HT1080 (cell line): ENCODE measurements around the gene TEX9. TPM values are rescaled to one million over a fixed set of nuclear protein-coding genes. Genes with fewer than 3 reads are reported as not detected.

ENCODE experiments used
- DNase-seq: peaks from one replicate; pipeline ENCODE4 v3.0.0-alpha.2; 2015; ENCODE audit warnings: low read depth
- total RNA-seq: library from RNA; depleted of rRNA; stranded (reverse); fragments of >200 nt; shearing (Covaris generic); gene quantifications from 2 replicates; pipeline ENCODE4 v1.2.3, GENCODE V29; 2014; rRNA removed

TEX9 gene
- total RNA-seq, 1 experiment from 2014 or later = 1.2 TPM

DNA sequence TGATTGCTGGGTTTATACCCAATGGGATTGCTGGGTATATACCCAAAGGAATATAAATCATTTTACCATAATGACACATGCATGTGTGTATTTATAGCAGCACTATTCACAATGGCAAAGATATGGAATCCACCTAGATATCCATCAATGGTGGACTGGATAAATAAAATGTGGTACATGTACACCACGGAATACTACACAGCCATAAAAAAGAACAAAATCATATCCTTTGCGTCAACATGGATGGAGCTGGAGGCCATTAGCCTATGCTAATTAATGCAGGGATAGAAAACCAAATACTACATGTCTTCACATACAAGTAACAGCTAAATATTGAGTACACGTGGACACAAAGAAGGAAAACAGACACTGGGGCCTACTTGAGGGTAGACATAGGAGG, 77.1 kb downstream of the TEX9 start:
- DNase-seq = no peak

- DNase-seq = no peak
Measured at GRCh38 chr15:56445746-56446145, 80.5 kb downstream of the TEX9 start.

- no peak for DNase-seq
Measured at GRCh38 chr15:56454836-56455235, 89.6 kb downstream of the TEX9 start.

- no peak for DNase-seq
Measured at GRCh38 chr15:56456229-56456628, 91.0 kb downstream of the TEX9 start.

DNA sequence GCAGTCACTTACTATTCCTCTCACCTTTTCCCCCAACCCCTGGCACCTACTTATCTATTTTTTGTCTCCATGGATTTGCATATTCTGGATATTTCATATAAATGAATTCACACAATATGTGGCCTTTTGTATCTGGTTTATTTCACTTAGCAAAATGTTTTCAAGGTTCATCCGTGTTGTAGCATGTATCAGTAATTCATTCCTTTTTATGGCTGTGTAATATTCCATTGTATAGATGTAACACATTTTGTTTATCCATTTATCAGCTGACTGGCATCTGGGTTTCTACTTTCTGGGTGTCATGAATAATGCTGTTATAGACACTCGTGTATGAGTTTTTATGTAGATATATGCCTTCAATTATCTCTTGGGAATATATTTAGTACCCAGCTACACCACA, 93.9 kb downstream of the TEX9 start:
- no peak for DNase-seq

- no peak for DNase-seq
Measured at GRCh38 chr15:56460071-56460470, 94.8 kb downstream of the TEX9 start.

GRCh38 chr15:56460947-56461346, 95.7 kb downstream of the TEX9 start:
- no peak for DNase-seq

DNA sequence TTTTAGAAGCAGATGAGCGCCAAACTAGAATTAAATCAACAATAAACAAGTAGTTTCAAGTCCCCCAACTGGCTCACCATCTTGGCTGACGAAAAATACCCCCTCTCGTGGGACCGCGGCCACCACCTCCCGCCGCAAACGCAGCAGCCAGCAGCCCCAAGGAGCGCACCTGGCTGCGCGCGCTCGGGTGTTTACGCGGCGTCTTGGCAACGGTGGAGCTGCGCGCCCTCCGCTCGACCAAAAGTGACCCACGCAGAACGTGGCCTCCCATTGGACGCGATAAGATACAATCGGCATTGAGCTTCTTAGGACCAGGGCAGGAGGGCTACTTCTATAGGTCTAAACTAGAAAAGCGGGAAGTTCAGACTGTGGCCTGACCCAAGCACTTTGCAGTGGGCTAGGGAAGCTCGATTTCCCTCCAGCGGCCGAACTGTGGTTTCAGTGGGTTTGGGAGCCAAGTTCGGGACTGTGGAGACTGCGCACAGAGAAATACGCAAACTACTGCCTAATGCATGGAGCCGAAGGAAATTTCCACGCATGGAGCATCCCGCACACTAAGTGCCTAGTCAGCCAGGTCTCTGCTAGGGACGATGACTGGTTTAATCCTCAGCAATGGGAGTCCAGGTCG, 99.8 kb downstream of the TEX9 start, which contains the start of gene MNS1:
TSS of gene MNS1 (minus strand) at position 245 of the 628 bp plus-strand sequence. CDS start at position 80, 165 bp downstream.
- peak; percentile 98 for DNase-seq

DNA sequence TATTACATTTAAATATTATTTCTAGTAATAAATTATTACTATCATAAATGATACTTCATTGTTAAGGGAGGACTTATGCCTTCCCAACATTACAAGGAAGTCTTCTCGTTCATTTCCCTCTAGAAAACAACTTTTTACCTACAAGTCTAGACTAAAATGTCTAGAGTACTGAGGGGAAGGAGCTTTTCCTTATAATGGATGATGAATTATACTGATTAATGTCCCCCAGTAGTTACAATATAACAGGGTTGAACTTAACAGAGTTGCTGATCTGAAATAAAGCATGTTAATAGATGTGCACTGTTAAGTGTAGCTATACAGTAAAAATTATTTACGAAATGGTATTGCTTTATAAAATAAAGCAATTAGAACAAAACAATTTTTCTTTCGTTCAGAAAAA, 102.4 kb downstream of the TEX9 start:
- DNase-seq = no peak

GRCh38 chr15:56468401-56468800, 103.2 kb downstream of the TEX9 start:
- DNase-seq = peak; percentile 39

DNA sequence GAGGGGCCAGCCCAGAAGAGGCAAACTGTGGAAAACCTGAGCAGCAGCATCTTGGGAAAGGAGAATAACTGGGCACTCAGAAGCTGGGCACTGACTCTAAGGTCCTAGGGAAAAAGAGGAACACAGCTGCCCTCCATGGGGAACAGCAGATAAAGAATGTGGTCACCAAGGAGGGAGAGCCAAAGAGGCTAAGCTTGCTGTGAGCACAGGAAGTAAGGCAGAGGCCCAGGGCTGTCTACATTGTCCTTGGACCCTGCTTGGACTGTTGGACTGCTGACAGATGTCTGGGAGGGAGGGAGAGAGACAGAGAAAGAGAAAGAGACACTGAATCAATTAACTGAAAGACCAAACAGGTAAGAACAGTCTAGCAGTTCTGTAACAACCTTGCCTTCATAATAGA, 104.3 kb downstream of the TEX9 start:
- no peak for DNase-seq

DNA sequence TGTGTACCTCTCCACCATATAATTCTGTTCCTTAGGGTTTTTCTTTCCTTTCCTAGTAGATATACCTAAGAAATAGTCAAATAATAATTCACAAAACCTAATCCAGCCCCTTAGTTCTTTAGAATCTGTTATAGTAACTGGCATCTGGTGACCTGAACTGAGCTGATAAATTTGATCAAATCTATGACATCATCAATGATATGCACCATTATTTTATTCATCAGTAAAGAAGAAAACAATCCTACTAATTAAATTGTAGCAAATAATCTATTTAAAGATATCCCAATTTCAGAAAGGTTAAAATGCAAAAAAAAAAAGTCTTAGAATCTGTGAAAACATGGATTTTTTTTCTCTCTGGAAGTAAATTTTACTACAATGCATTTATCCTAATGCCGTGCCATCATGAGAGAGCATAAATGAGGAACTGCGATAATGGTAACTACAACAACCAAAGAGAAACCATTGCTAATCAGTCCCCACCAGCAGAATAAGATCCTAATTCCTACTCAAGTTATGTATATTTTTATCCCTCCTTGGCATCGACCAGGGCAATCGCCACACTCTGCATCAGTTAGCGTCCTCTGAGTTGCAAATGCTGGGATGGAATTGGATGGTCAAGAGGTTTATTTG, 106.3 kb downstream of the TEX9 start:
- no peak for DNase-seq

DNA sequence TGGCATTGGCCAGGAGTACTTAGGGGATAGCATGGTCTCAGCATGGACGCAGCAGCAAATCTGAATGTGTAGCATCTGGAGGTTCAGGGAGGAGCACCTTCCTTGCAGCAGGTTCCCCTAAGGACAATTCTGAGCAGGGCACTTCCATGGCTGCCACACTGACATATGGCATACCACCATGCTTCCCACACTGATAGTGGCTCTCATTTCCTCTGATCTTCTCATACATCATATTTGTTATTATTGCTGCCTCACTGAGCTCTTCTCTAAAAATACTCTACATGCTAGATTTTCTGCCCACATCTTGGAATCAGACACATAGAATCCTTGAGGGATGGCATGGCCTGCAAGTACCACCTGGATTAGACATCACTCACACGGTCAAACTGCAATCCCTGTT, 107.1 kb downstream of the TEX9 start:
- no peak for DNase-seq

DNA sequence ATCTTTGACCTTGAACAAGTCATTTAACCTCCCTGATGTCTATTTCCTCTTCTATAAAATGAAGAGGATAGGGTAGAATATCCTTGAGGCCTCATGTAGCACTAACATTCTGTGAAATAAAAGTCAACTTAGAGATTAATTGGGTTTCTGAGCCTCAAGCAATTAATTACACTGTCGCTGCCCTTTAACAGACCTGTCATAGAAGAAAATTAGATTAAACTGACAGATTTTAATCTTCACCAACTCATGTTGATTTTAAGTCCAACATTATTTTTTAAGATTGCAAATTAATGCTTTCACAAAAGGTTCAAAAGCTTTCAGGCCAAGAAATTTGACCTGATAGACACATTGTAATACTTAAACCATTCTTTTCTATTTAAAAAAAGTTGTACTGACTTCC, 107.8 kb downstream of the TEX9 start:
- DNase-seq = no peak

DNA sequence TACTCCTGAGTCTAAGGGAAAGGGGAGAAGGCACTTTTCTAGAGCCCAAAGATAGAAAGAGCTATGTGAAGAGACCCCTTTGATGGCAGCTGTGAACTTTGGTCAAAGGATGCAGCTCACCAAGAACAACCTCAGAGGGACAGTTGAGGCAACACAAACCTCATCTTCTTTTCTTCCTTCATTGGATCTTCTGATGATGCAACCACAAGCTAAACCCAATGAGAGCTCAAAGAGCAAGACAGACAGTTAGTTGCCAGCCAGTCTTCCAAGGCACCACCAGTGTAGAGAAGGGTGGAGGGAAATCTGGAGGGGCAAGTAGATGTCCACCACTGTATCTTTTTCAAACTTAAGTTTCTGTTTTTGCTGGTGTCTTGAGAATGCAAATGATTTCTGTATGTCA, 110.1 kb downstream of the TEX9 start:
- DNase-seq = no peak

Other genes starting within 250 kb of the TEX9 start
- gene RFX7, start 121.5 kb upstream of the TEX9 start, total RNA-seq = 3.2 and 4.6 TPM in 2 replicates
- 3.0 TPM in 2 replicates for gene MNS1, start 99.7 kb downstream of the TEX9 start, total RNA-seq